Loucy (cell line): ENCODE measurements around the gene MAP7D2.

Source experiments
- H2AFZ ChIP-seq: fragments of 200-600 bp; sonication (generic); 2 replicates; pipeline ENCODE4 v1.6.0; 2016; ENCODE audit warnings: antibody characterized with exemption, mild to moderate bottlenecking, low read length, moderate library complexity
- H3F3A ChIP-seq: fragments of 200-600 bp; 2 replicates; pipeline ENCODE4 v1.6.0; 2016; ENCODE audit warnings: antibody characterized with exemption, low read depth, mild to moderate bottlenecking
- H3K27me3 ChIP-seq: fragments of 200-600 bp; sonication (generic); 2 replicates; pipeline ENCODE4 v1.6.1; 2014; ENCODE audit warnings: low read length, mild to moderate bottlenecking; ENCODE audit not compliant: insufficient read depth, poor library complexity, severe bottlenecking
- H3K36me3 ChIP-seq: fragments of 200-600 bp; sonication (generic); 2 replicates; pipeline ENCODE4 v1.6.1; 2016; ENCODE audit warnings: low read length; ENCODE audit not compliant: insufficient read depth
- H3K4me1 ChIP-seq: fragments of 200-600 bp; sonication (generic); 2 replicates; pipeline ENCODE4 v1.5.1; 2014; ENCODE audit warnings: low read length, mild to moderate bottlenecking; ENCODE audit not compliant: insufficient read depth, poor library complexity, severe bottlenecking
- H3K4me2 ChIP-seq: fragments of 200-600 bp; sonication (generic); 2 replicates; pipeline ENCODE4 v1.6.0; 2014; ENCODE audit warnings: antibody characterized with exemption, low read length, low read depth, mild to moderate bottlenecking; ENCODE audit not compliant: poor library complexity, severe bottlenecking
- H3K4me3 ChIP-seq: fragments of 200-600 bp; sonication (generic); 2 replicates; pipeline ENCODE4 v1.5.1; 2014; ENCODE audit warnings: low read length, mild to moderate bottlenecking, mixed read lengths; ENCODE audit not compliant: poor library complexity, severe bottlenecking
- H3K79me2 ChIP-seq: fragments of 200-600 bp; sonication (generic); 2 replicates; pipeline ENCODE4 v1.6.1; 2014; ENCODE audit warnings: low read length; ENCODE audit not compliant: insufficient read depth
- H3K9ac ChIP-seq: fragments of 200-600 bp; sonication (generic); 2 replicates; pipeline ENCODE4 v1.6.0; 2014; ENCODE audit warnings: mild to moderate bottlenecking, low read depth, low read length, moderate library complexity; ENCODE audit not compliant: poor library complexity, severe bottlenecking
- H3K9me2 ChIP-seq: fragments of 200-600 bp; sonication (generic); replicated peaks from 2 replicates; pipeline ENCODE4 v1.6.1; 2016; ENCODE audit warnings: low read depth, low read length, mixed read lengths
- H3K9me3 ChIP-seq: fragments of 200-600 bp; sonication (generic); 2 replicates; pipeline ENCODE4 v1.6.1; 2014; ENCODE audit warnings: mild to moderate bottlenecking, antibody characterized with exemption, low read length, low read depth; ENCODE audit not compliant: insufficient read depth
- H4K20me1 ChIP-seq: fragments of 200-600 bp; sonication (generic); 2 replicates; pipeline ENCODE4 v1.6.0; 2014; ENCODE audit warnings: antibody characterized with exemption, low read length, mild to moderate bottlenecking; ENCODE audit not compliant: insufficient read depth, poor library complexity, severe bottlenecking
- CTCF ChIP-seq: fragments of 200-600 bp; sonication (generic); conservative IDR thresholded peaks from 2 replicates; pipeline ENCODE4 v1.5.1; 2014; ENCODE audit warnings: mild to moderate bottlenecking, antibody characterized with exemption, low read length
- EZH2phosphoT487 ChIP-seq: fragments of 200-600 bp; IDR thresholded peaks from 2 replicates; pipeline ENCODE4 v1.6.1; 2018; ENCODE audit warnings: antibody characterized with exemption, mild to moderate bottlenecking, moderate library complexity, borderline replicate concordance

Gene MAP7D2

GRCh38 chrX:19958552-19959486, 157.9 kb downstream of the MAP7D2 start:
- Histone ChIP-seq H3K9me3 (no peaks in the 10 kb centered on the region), H3K79me2 (no peaks in the 10 kb centered on the region), H2AFZ (no peak overlapping the region), H3K27me3 (no peaks in the 10 kb centered on the region), H3K9me2 (no peaks in the 10 kb centered on the region), H3K4me2 (no peak overlapping the region), H3K9ac (no peak overlapping the region), H3K4me3 (no peak overlapping the region), H3K4me1 (peaks cover 4% of the 10 kb centered on the region), H3F3A (no peaks in the 10 kb centered on the region), H4K20me1 (no peaks in the 10 kb centered on the region), H3K36me3 (peaks cover 4% of the 10 kb centered on the region; the same call in 1 of the 2 replicates)
- TF ChIP-seq EZH2phosphoT487 (no peak), CTCF (no peak)

GRCh38 chrX:19956923-19957322, 159.8 kb downstream of the MAP7D2 start:
- no peak overlapping the region for H3K4me2 ChIP-seq
- peaks cover 4% of the 10 kb centered on the region for H3K4me1 ChIP-seq
- TF ChIP-seq CTCF: no peak
- TF ChIP-seq EZH2phosphoT487: no peak
- no peaks in the 10 kb centered on the region for H3K9me3 ChIP-seq
- no peaks in the 10 kb centered on the region for H4K20me1 ChIP-seq
- no peak overlapping the region for H3K4me3 ChIP-seq
- no peak overlapping the region for H3K9ac ChIP-seq
- no peaks in the 10 kb centered on the region for H3K9me2 ChIP-seq
- H3K79me2 ChIP-seq: no peaks in the 10 kb centered on the region
- H2AFZ ChIP-seq: no peak overlapping the region
- no peaks in the 10 kb centered on the region for H3K27me3 ChIP-seq
- no peaks in the 10 kb centered on the region for H3F3A ChIP-seq
- H3K36me3 ChIP-seq: no peaks in the 10 kb centered on the region; the same call in 1 of the 2 replicates
